ENCODE results near the gene PIK3CA. TPM values are rescaled to one million over a fixed set of nuclear protein-coding genes. Genes with fewer than 3 reads are reported as not detected.

The PIK3CA gene
- total and polyA plus RNA-seq, 3 donors from 2014 or later = 11.2 to 27.1 (median 20.8) TPM

GRCh38 chr3:179289295-179289694 lies 141.1 kb downstream of the PIK3CA start:
- intact Hi-C loops (cut with DNase I; ENCODE audit: low total_unique reads) = no loop called here
- Histone ChIP-seq H3K27ac (no peak overlapping the region), H3K27me3 (no peaks in the 10 kb centered on the region), H3K36me3 (ENCODE audit: low read depth, missing control alignments) (no peaks in the 10 kb centered on the region), H3K4me1 (no peaks in the 10 kb centered on the region), H3K4me3 (no peak overlapping the region), H3K9me3 (no peaks in the 10 kb centered on the region)
- TF ChIP-seq POLR2A (IDR thresholded peaks at IDR 0.05) = no peak
- no peak for TF ChIP-seq CTCF (IDR thresholded peaks at IDR 0.05)
- DNase-seq = no peak
- 34 to 45% methylated on average over 3 of the region's 3 CpGs for WGBS, 2 donors

Small RNA genes lying within 50 kb of the gene (small RNA-seq; reads per million reads assigned to genes)
- 0 reads per million in 2 donors for gene RF00402

Other genes starting within 250 kb of the PIK3CA start
- gene ZMAT3, start 76.5 kb upstream of the PIK3CA start, total RNA-seq = 10 to 100 TPM; 12.3 to 13.3 TPM
- gene ZMAT3, start 76.5 kb upstream of the PIK3CA start, polyA plus RNA-seq (ENCODE audit: insufficient read depth, low read depth, low replicate concordance) = 6.4 TPM
- gene KCNMB3, start 102.8 kb downstream of the PIK3CA start, total RNA-seq = 1 to 10 TPM; 6.8 to 7.4 TPM
- 7.1 TPM for gene KCNMB3, start 102.8 kb downstream of the PIK3CA start, polyA plus RNA-seq (ENCODE audit: insufficient read depth, low read depth, low replicate concordance)
- 10 to 100 TPM; 36.7 to 37.6 TPM for gene ZNF639, start 174.7 kb downstream of the PIK3CA start, total RNA-seq
- gene ZNF639, start 174.7 kb downstream of the PIK3CA start, polyA plus RNA-seq (ENCODE audit: insufficient read depth, low read depth, low replicate concordance) = 29.3 TPM
- gene MFN1, start 199.4 kb downstream of the PIK3CA start, total RNA-seq = 10 to 100 TPM; 39.5 to 50.9 TPM
- gene MFN1, start 199.4 kb downstream of the PIK3CA start, polyA plus RNA-seq (ENCODE audit: insufficient read depth, low read depth, low replicate concordance) = 23.1 TPM

All from testis (tissue), 3 donors.